HG03045 (cell line): ENCODE measurements around the gene ZNF644.
"Not testable (repeated sequence)": the region's sequence is repeated elsewhere in the genome, so short reads cannot be mapped to it uniquely, and the experiment has no call there.

Experiments used
- ATAC-seq: cut with Tn5 transposase; IDR thresholded peaks from one replicate; pipeline ENCODE4 v1.9.1; 2021; ENCODE audit warnings: mild to moderate bottlenecking, moderate library complexity; ENCODE audit not compliant: unreplicated experiment

ZNF644 gene

DNA sequence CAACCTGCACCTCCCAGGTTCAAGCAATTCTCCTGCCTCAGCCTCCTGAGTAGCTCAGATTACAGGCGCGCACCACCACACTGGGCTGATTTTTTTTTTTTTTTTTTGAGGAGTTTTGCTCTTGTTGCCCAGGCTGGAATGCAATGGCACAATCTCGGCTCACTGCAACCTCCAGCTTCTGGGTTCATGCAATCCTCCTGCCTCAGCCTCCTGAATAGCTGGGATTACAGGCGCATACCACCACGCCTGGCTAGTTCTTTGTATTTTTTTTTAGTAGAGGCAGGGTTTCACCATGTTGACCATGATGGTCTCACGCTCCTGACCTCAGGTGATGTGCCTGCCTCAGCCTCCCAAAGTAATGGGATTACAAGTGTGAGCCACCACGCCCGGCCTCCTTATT is 93.6 kb downstream of the ZNF644 start:
- not testable (repeated sequence) for ATAC-seq

DNA sequence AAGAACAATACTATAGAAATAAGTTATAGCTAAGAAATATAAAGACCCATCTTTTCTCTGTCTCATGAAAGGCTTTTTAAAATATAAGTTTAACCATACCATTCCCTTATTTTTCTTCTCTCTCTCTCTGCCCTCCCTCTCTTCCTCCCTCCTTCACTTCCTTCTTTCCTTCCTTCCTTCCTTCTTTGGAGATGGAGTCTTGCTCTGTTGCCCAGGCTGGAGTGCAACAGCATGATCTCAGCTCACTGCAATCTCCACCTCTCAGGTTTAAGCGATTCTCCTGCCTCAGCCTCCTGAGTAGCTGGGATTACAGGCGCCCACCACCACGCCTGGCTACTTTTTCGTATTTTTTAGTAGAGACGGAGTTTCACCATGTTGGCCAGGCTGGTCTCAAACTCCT is 94.2 kb downstream of the ZNF644 start:
- ATAC-seq = not testable (repeated sequence)

DNA sequence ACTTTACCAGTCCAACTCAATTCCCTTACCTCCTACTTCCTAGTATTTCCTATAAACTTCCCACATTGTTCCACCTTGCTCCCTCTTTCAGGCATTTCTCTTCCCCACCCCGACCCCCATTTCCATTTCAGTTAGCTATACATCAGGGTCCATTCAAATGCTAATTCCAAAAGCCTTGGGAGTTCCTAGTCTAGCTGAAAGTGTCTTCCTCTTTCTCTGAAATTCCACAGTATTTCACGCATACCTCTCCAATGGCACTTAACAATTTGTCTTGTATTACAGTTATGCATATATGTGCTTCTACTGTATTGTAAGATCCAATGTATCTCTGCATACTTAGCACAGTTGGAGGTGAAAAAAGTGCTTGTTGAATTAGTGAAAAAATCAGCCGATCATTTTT is 94.9 kb downstream of the ZNF644 start:
- no peak for ATAC-seq

DNA sequence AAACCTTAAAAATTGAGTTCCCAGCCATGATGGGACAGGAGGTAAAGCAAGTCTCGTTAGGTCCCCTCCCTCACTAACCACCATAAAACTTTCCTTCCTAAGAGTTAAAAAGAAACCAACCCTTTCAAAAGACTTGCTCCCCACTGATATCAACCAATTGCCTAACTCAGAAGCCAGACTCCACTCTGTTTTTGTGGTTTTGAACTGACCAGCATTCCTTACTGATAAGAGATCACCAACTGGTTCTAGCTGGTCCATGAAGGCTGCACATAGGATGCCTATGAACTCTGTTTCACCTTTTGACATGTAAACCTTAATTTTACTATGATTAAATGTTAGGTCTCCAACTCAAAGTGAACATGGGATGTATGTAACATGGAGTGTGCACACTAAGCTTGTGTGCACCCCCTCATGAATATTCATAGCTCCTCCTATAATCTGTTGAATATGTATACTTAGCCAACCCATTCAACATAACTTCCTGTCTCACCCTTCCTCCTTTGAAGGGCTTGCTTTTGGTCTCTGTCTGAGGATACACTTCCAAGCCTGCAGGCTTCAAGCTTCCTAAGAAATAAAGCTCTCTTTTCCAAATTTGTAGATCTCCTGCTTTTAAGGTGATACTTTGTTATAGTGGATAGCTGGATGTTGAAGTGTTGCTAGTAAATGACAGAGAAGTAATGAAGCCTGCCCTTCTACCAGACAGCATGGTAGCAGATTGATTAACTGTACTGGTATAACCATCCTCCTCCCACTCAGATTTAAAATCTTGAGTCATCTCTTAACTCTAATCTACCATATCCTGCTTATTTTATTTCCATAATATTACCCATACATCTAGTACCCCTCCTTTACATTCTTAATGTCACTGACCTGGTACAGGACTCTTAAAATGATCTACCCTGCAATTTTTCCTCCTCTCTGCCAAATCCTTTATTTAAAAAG is 95.6 kb downstream of the ZNF644 start:
- ATAC-seq = no peak

DNA sequence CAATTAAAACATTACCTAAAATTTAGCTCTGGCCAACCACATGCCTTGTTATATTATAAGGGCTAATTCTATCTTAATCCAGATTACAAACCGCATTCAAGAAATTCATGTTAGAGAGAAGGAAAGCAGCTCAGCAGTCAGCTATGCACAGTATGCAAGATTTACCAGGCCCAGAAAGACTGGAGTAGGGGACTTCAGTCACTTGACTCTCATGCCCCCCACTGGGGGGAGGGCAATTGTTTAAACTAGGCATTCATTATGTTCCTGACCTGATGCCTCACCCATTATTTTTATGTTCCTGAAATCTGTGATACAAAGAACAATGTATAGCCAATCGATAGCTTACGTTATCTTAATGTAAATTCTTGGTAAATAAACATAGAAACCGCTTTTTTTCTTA is 96.9 kb downstream of the ZNF644 start:
- no peak for ATAC-seq

DNA sequence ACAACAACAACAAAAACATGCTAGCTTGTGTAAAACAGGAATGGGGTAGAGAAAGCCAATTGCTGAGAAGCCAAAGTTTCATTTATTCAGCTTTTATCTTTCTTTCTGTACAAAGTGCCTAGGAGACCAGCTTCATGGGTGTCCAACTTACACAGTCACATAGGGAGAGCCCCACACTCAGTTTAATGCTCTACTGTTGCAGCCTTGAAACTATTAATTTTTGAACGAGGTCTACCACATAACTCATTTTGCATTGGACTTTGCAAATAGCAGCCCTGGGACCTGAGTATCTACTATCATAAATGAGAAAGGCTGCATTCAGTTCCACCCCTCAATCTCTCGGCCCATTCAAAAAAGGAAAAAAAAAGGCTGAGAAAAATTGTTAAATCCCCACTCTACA is 98.8 kb downstream of the ZNF644 start:
- no peak for ATAC-seq

DNA sequence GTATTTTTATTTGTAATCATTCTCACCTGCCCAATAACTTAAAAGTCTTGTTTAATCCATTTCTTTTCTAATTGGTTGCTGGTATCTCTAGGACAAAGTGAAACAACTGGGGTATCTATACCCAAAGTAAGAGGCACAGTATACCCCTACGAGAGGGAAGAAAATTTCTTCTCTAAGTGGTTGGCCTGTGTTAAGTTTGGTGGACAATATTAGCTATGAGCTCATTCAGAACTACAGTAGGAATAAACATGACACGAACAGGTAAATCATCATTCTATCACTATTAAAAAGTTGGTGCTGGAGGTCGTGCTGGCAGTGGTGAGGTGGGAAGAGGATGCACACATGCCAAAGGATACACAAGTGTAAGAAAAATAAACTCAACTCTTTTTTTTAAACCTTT is 99.6 kb downstream of the ZNF644 start:
- no peak for ATAC-seq

DNA sequence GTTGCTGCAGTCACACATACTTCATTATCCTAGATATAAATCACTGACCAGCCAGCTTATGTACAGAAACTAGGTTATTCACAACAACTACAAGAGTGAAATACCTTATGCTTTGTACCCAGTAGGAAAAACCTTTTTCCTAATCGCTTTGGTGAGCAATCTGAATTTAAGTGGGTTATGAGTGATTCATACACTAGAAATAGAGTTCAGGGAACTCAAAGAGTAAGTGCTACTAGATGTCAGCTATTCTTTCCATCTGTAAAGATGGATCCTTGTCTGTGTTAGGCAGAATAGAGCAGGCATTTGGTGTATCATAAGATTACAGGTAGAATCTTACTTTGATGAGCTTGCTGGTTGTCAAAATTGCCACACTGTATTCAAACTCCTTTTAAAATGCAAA is 101.9 kb downstream of the ZNF644 start:
- no peak for ATAC-seq

DNA sequence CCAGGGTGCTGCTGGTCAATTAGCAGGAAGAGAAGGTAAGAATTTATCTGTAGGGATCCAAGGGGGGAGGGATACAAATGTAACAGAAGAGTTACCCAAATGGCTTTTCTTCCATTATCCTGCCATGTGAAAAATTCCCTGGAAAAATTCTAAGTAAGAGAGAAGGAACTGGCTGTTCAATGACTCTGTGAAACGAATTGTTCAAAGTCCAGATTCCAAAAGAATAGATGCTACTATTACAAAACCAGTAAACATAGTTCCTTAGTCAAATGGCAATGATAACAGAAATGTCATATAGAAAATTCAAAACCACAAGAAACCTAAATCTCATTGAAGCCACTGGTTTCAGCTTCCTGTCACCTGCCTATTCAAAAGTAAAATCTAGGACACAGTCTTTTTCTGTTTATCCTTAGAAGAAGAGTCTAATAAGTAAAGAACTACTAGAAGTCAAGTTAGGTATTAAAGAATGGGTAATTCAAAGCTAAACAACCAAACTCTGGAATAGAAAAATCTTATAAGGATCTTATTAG is 102.6 kb downstream of the ZNF644 start:
- ATAC-seq = no peak

DNA sequence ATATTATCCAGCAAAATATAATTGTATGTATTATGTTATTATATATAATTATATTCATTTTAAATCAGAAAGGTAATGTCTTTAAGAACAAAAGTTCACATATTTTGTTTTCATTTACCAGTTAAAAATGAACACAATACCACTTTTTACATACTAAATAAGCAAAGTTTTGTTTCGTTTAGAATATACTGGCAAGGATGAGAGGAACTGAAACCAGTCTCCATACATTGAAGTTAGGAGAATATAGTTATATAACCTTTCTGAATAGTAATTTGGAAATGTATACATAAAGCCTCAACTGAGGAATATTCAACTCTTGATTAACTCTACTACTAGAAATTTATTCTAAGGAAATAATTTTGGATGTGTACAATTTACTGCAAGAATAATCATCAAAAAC is 110.5 kb downstream of the ZNF644 start:
- ATAC-seq = no peak

DNA sequence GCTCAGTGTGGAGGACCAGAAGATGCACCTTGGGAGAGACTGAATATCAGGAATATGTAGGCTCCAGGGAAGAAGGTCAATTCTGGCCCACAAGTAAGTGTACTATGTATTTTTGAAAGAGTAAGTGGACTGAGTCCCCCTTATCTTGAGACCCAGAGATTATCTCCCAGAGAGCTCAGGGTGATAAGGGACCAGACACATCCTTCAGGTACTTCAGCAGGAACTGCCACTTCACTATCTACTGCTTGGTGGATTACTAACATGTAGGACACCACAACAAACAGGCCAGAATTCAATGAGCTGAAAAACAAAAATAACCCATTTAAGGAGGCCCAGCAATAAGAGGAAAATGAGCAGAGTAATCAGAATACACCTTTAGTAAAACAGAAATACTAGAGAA is 119.2 kb downstream of the ZNF644 start:
- ATAC-seq = no peak

DNA sequence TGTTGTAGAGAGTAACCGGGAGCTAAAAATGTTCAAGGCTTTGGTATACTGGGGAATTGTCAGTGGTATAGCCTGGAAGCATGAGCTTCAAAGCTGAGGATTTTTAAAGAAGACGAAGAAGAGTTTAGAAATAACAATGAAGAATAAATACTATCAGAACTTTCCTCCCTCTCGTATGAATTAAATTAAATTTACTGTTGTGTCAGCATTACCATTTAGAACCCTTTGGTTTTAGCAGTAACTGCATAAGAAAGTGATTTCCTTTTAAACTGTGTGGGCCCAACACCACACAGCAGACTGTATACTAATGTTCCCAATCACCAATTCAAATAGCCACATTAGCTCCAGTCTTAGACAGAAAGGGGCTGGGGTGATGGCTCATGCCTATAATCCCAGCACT is 122.6 kb downstream of the ZNF644 start:
- no peak for ATAC-seq

DNA sequence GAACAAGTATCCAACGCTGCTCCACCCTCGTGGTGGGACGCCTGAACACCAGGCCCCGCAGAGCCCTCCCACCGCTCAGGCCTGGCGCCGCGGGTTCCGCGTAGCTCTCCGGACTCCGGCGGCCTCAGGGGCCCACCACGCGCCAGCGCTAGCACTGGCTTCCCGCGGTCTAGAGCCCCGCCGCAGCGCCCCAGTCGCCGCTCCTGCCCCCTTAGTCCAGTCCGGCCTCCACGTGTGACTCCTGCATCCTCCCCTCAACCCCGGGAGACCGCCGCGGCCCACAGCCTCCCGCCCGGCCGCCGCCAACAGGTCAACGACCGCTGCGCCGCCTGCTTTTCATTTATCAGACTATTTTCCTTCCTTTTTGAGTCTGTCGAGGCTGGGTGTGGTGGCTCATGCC is 128.2 kb downstream of the ZNF644 start:
- ATAC-seq = not testable (repeated sequence)

DNA sequence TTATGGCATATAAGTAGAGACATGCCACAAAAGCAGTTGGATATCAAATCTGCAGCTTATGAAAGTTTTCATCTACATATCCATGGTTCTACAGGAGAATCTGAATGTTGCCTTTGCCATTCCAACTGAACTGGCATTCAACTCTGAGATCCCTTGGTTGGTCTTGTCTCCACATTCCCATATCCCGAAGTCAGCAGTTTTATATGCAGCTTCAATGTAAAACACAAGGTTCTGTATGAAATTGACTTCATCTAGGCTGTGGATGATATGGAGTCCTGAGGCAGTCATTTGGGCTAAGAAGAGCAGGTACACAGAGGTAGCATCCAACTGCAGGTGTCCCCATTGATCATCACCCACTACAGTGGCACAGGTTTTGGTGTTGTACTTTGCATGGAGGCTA is 129.0 kb downstream of the ZNF644 start:
- ATAC-seq = not testable (repeated sequence)

DNA sequence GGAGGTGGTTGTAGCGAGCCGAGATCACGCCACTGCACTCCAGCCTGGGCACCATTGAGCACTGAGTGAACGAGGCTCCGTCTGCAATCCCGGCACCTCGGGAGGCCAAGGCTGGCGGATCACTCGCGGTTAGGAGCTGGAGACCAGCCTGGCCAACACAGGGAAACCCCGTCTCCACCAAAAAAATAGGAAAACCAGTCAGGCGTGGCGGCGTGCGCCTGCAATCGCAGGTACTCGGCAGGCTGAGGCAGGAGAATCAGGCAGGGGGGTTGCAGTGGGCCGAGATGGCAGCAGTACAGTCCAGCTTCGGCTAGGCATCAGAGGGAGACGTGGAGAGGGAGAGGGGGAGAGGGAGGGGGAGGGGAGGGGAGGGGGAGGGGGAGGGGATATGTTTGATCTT is 129.6 kb downstream of the ZNF644 start:
- ATAC-seq = not testable (repeated sequence)

DNA sequence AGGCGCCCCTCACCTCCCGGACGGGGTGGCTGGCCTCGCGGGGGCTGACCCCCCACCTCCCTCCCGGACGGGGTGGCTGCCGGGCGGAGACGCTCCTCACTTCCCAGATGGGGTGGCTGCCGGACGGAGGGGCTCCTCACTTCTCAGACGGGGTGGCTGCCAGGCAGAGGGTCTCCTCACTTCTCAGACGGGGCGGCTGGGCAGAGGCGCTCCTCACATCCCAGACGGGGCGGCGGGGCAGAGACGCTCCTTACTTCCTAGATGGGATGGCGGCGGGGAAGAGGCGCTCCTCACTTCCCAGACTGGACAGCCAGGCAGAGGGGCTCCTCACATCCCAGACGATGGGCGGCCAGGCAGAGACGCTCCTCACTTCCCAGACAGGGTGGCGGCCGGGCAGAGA is 130.1 kb downstream of the ZNF644 start:
- ATAC-seq = not testable (repeated sequence)

DNA sequence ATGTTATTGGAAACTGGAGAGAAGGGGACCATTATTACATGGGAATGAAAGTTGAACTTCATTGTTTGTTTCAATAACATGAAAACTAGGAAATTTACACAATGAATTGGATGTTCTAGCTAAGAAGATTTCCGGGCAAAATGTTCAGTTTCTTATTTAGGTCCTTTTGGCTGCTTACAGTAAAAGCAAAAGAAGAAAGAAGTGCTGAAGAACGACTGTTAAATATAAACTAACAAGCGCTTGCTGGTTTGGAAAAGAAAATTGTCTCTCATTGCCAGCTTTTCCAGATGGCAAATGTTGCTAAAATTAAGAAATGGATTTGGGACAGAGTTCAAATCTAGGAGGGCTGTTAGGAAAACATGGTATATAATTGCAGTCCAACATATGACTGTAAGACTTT is 139.6 kb downstream of the ZNF644 start:
- ATAC-seq = no peak

DNA sequence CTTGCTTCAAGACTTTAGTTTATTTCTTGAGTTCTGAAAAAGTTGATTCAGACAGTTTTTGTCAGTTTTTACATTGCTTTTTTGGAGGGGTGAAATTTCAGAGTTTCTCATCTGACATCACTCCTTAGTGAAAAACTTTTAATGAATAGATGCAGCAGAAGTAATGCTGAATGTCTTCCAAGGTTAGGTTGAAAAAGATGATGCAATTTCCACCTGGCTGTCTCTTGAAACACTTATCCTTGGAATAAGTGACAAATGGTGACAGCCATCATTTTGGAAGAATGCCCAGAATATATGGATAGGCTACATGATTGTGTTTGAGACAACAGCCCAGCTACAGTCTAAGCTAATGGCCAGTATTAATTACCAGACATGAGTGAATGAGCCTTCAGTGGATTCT is 140.8 kb downstream of the ZNF644 start:
- ATAC-seq = no peak

DNA sequence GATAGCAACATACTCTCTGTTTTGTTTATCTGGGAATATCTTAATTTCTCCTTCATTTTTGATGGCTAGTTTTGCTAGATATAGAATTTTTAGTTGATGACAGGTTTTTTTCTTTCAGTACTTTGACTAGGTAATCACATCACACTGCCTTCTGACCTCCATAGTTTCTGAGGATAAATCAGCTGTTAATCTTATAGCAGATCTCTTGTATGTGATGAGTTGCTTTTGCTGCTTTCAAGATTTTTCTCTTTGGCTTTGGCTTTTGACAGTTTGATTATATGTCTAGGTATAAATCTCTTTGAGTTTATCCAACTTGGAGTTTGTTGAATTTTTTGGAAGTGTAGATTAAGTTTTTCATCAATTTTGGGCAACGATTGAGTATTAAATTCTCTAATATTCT is 142.6 kb downstream of the ZNF644 start:
- ATAC-seq = no peak

DNA sequence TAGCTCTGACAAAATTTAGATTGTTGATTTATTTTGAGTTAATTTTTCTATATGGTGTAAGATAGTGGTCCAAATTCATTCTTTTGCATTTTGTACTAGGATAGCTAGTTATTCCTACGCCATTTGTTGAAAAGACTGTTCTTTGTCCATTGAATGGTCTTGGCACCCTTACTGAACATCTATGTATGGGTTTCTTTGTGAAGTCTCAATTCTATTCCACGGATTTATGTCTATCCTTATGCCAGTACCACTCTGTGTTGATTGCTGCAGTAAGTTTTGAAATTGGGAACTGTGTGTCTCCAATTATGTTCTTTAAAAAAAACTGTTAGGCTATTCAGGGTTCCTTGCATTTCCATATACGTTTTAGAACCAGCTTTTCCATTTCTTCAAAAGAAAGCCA is 145.7 kb downstream of the ZNF644 start:
- no peak for ATAC-seq
